Liver (tissue), 3 donors: ENCODE measurements around the gene TSPAN18.

Source experiments
- EGR1 ChIP-seq, 2 donors: IDR thresholded peaks; 2 replicates each; pipeline ENCODE4 v1.6.1; 2016 to 2018; ENCODE audit warnings: antibody characterized with exemption in 2 of 2, low read depth in 2 of 2
- FOXA1 ChIP-seq: IDR thresholded peaks from 2 replicates; pipeline ENCODE4 v1.6.1; 2016; ENCODE audit warnings: antibody characterized with exemption
- GABPA ChIP-seq, 2 donors: IDR thresholded peaks in 1 of 2; conservative IDR thresholded peaks in 1 of 2; 2 replicates each; pipeline ENCODE4 v1.6.1; 2016; ENCODE audit warnings: antibody characterized with exemption in 2 of 2, mild to moderate bottlenecking in 1 of 2, moderate library complexity in 1 of 2
- JUND ChIP-seq, 2 donors: IDR thresholded peaks; 2 replicates each; pipeline ENCODE4 v1.6.1; 2016; ENCODE audit warnings: antibody characterized with exemption in 2 of 2
- RAD21 ChIP-seq, 2 donors: IDR thresholded peaks; 2 replicates each; pipeline ENCODE4 v1.6.1; 2016; ENCODE audit warnings: antibody characterized with exemption in 2 of 2, mild to moderate bottlenecking in 2 of 2
- SP1 ChIP-seq: IDR thresholded peaks from 2 replicates; pipeline ENCODE4 v1.6.1; 2018; ENCODE audit warnings: antibody characterized with exemption, mild to moderate bottlenecking
- TAF1 ChIP-seq: conservative IDR thresholded peaks from 2 replicates; pipeline ENCODE4 v1.6.1; 2016; ENCODE audit warnings: antibody characterized with exemption, mild to moderate bottlenecking
- YY1 ChIP-seq: IDR thresholded peaks from 2 replicates; pipeline ENCODE4 v1.6.1; 2016; ENCODE audit warnings: antibody characterized with exemption, mild to moderate bottlenecking
- TF ChIP-seq, protein P1 (sequence below): fragments of 150-350 bp; IDR thresholded peaks from 2 replicates; pipeline ENCODE4 v1.5.1; 2017; ENCODE audit warnings: improper control_type of control experiment, low read depth, low read length; ENCODE audit not compliant: missing input control
- TF ChIP-seq, protein P2 (sequence below): IDR thresholded peaks from 2 replicates; pipeline ENCODE4 v1.6.1; 2016; ENCODE audit warnings: antibody characterized with exemption
- TF ChIP-seq, protein P3 (sequence below): IDR thresholded peaks from 2 replicates; pipeline ENCODE4 v1.6.1; 2016; ENCODE audit warnings: antibody characterized with exemption
- TF ChIP-seq, protein P4 (sequence below): IDR thresholded peaks from 2 replicates; pipeline ENCODE4 v1.6.1; 2016; ENCODE audit warnings: antibody characterized with exemption, mild to moderate bottlenecking
- donor health status: healthy.
- donor health status: healthy.

DNA sequence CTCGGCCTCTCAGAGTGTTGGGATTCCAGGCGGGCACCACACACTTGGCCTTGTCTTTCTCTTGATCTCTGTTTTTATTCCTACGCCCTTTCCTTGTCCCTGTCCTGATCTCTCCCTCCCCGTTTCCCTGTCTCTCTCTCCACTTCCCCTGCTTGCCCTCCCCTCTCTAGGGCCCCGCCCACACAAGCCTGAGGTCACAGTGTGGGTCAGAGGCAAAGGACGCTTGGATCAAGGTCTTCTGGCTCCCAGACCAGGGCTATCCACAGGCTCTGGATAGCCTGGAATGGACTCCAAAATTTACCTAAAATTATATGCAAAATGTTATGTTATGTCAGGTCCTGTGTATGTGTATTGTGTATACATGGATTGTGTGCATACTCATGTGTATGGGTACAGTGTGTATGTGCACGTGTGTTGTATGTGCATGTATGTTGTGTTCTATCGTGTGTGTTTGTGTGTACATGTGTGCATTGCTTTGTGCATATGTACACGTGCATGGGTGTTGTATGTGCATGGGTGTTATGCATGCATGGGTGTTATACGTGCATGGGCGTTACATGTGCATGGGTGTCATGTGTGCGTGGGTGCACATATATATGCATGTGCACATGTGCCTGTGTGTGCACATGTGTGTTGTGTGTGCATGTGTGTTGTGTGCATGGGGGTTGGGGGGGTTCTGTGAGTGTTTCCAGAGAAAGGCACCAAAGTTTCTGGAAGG, 185.7 kb downstream of the TSPAN18 start:
- TF ChIP-seq, protein P1, sequence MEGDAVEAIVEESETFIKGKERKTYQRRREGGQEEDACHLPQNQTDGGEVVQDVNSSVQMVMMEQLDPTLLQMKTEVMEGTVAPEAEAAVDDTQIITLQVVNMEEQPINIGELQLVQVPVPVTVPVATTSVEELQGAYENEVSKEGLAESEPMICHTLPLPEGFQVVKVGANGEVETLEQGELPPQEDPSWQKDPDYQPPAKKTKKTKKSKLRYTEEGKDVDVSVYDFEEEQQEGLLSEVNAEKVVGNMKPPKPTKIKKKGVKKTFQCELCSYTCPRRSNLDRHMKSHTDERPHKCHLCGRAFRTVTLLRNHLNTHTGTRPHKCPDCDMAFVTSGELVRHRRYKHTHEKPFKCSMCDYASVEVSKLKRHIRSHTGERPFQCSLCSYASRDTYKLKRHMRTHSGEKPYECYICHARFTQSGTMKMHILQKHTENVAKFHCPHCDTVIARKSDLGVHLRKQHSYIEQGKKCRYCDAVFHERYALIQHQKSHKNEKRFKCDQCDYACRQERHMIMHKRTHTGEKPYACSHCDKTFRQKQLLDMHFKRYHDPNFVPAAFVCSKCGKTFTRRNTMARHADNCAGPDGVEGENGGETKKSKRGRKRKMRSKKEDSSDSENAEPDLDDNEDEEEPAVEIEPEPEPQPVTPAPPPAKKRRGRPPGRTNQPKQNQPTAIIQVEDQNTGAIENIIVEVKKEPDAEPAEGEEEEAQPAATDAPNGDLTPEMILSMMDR = no peak
- TF ChIP-seq RAD21 (IDR thresholded peaks at IDR 0.05) (no peak), TAF1 (no peak), SP1 (no peak), JUND (IDR thresholded peaks at IDR 0.05) (no peak), FOXA1 (no peak), YY1 (no peak), GABPA (IDR thresholded peaks at IDR 0.05 in 1 of 2, conservative IDR thresholded peaks at IDR 0.05 in 1 of 2) (no peak), EGR1 (IDR thresholded peaks at IDR 0.05; ENCODE audit: low read depth in 2 of 2) (no peak)
- TF ChIP-seq, protein P2, sequence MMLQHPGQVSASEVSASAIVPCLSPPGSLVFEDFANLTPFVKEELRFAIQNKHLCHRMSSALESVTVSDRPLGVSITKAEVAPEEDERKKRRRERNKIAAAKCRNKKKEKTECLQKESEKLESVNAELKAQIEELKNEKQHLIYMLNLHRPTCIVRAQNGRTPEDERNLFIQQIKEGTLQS = no peak
- TF ChIP-seq, protein P3, sequence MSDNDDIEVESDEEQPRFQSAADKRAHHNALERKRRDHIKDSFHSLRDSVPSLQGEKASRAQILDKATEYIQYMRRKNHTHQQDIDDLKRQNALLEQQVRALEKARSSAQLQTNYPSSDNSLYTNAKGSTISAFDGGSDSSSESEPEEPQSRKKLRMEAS = no peak
- TF ChIP-seq, protein P4, sequence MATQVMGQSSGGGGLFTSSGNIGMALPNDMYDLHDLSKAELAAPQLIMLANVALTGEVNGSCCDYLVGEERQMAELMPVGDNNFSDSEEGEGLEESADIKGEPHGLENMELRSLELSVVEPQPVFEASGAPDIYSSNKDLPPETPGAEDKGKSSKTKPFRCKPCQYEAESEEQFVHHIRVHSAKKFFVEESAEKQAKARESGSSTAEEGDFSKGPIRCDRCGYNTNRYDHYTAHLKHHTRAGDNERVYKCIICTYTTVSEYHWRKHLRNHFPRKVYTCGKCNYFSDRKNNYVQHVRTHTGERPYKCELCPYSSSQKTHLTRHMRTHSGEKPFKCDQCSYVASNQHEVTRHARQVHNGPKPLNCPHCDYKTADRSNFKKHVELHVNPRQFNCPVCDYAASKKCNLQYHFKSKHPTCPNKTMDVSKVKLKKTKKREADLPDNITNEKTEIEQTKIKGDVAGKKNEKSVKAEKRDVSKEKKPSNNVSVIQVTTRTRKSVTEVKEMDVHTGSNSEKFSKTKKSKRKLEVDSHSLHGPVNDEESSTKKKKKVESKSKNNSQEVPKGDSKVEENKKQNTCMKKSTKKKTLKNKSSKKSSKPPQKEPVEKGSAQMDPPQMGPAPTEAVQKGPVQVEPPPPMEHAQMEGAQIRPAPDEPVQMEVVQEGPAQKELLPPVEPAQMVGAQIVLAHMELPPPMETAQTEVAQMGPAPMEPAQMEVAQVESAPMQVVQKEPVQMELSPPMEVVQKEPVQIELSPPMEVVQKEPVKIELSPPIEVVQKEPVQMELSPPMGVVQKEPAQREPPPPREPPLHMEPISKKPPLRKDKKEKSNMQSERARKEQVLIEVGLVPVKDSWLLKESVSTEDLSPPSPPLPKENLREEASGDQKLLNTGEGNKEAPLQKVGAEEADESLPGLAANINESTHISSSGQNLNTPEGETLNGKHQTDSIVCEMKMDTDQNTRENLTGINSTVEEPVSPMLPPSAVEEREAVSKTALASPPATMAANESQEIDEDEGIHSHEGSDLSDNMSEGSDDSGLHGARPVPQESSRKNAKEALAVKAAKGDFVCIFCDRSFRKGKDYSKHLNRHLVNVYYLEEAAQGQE = no peak
